ENCODE data around the gene ACTG1.

GRCh38 chr17:81553616-81554181 lies 41.1 kb upstream of the ACTG1 start:
- TF ChIP-seq CTCF (conservative IDR thresholded peaks at IDR 0.05; ENCODE audit: low read length) (no peak), EZH2phosphoT487 (IDR thresholded peaks at IDR 0.05; ENCODE audit: borderline replicate concordance, low read depth, low read length) (no peak)
